Measurements from ENCODE around the gene ENPP6.

Gene ENPP6

DNA sequence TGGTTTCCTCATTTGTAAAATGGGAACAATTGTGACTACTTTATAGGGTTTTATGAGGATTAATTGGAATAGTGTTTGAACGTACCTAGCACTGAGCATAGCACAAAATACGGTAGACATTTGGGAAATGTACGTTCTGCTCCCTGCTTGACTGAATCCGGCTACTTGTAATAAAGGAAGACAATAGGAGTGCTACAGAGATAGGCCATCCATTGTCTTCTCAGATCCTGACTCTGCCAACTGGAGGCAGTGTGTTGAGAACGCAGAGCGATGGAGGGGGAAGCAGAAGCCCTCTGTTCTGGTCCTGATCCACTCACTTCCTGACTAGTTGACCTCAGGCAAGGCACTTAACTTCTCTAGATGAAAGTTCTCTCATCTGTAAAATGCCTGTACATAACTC is 26.4 kb downstream of the ENPP6 start (continued):
- TF ChIP-seq, protein P1, sequence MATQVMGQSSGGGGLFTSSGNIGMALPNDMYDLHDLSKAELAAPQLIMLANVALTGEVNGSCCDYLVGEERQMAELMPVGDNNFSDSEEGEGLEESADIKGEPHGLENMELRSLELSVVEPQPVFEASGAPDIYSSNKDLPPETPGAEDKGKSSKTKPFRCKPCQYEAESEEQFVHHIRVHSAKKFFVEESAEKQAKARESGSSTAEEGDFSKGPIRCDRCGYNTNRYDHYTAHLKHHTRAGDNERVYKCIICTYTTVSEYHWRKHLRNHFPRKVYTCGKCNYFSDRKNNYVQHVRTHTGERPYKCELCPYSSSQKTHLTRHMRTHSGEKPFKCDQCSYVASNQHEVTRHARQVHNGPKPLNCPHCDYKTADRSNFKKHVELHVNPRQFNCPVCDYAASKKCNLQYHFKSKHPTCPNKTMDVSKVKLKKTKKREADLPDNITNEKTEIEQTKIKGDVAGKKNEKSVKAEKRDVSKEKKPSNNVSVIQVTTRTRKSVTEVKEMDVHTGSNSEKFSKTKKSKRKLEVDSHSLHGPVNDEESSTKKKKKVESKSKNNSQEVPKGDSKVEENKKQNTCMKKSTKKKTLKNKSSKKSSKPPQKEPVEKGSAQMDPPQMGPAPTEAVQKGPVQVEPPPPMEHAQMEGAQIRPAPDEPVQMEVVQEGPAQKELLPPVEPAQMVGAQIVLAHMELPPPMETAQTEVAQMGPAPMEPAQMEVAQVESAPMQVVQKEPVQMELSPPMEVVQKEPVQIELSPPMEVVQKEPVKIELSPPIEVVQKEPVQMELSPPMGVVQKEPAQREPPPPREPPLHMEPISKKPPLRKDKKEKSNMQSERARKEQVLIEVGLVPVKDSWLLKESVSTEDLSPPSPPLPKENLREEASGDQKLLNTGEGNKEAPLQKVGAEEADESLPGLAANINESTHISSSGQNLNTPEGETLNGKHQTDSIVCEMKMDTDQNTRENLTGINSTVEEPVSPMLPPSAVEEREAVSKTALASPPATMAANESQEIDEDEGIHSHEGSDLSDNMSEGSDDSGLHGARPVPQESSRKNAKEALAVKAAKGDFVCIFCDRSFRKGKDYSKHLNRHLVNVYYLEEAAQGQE (tag by site-specific recombination; IDR thresholded peaks at IDR 0.05) = no peak
- TF ChIP-seq, protein P2, sequence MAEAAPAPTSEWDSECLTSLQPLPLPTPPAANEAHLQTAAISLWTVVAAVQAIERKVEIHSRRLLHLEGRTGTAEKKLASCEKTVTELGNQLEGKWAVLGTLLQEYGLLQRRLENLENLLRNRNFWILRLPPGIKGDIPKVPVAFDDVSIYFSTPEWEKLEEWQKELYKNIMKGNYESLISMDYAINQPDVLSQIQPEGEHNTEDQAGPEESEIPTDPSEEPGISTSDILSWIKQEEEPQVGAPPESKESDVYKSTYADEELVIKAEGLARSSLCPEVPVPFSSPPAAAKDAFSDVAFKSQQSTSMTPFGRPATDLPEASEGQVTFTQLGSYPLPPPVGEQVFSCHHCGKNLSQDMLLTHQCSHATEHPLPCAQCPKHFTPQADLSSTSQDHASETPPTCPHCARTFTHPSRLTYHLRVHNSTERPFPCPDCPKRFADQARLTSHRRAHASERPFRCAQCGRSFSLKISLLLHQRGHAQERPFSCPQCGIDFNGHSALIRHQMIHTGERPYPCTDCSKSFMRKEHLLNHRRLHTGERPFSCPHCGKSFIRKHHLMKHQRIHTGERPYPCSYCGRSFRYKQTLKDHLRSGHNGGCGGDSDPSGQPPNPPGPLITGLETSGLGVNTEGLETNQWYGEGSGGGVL (tag by site-specific recombination; IDR thresholded peaks at IDR 0.05) = no peak
- TF ChIP-seq, protein P3, sequence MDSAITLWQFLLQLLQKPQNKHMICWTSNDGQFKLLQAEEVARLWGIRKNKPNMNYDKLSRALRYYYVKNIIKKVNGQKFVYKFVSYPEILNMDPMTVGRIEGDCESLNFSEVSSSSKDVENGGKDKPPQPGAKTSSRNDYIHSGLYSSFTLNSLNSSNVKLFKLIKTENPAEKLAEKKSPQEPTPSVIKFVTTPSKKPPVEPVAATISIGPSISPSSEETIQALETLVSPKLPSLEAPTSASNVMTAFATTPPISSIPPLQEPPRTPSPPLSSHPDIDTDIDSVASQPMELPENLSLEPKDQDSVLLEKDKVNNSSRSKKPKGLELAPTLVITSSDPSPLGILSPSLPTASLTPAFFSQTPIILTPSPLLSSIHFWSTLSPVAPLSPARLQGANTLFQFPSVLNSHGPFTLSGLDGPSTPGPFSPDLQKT (IDR thresholded peaks at IDR 0.05; ENCODE audit: borderline replicate concordance, low read depth, low read length) = no peak

DNA sequence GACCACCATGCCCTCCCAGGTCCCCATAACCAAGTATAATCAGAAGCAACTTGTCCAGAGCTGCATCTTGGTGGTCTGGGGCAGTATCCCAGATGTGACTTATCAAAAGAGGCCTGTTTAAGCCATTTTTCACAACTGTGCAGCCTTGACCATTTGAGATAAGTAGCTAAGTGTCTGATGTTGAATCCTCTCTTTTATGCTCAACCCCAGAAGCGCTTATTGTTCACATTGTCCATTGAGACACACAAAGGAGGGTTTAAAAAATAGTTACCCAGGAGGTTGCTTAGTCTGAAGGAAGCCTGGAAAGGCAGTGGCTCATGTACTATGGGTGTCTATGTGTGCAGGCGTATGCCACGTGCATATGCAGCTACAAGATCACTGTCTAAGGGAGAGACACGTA is 27.0 kb downstream of the ENPP6 start:
- Histone ChIP-seq H3K9me3 (ENCODE audit: control insufficient read depth, insufficient read depth, low read depth, low read length) (no peaks in the 10 kb centered on the region), H3K27ac (ENCODE audit: extremely low read depth, low read depth, low read length) (no peak overlapping the region), H3K4me3 (ENCODE audit: low read depth, low read length) (no peak overlapping the region), H3K36me3 (ENCODE audit: control insufficient read depth in 2 of 2, insufficient read depth in 1 of 2, low read length in 2 of 2) (no peaks in the 10 kb centered on the region), H3K4me1 (ENCODE audit: control insufficient read depth, insufficient read depth, low read length) (no peaks in the 10 kb centered on the region)
- CTCF ChIA-PET = no interaction called here
- POLR2A ChIA-PET = no interaction called here
- TF ChIP-seq HIC1 (tag by site-specific recombination; IDR thresholded peaks at IDR 0.05) = no peak
- no peak for TF ChIP-seq ZNF555 (tag by site-specific recombination; conservative IDR thresholded peaks at IDR 0.05)
- no peak for TF ChIP-seq ZNF777 (tag by site-specific recombination; IDR thresholded peaks at IDR 0.05; ENCODE audit: borderline replicate concordance)
- no peak for TF ChIP-seq SCRT1 (tag by site-specific recombination; IDR thresholded peaks at IDR 0.05; ENCODE audit: borderline replicate concordance)
- no peak for TF ChIP-seq ZNF416 (tag by site-specific recombination; IDR thresholded peaks at IDR 0.05)
- no peak for TF ChIP-seq ZNF404 (tag by site-specific recombination; IDR thresholded peaks at IDR 0.05)
- no peak for TF ChIP-seq GLIS1 (tag by site-specific recombination; IDR thresholded peaks at IDR 0.05)

DNA sequence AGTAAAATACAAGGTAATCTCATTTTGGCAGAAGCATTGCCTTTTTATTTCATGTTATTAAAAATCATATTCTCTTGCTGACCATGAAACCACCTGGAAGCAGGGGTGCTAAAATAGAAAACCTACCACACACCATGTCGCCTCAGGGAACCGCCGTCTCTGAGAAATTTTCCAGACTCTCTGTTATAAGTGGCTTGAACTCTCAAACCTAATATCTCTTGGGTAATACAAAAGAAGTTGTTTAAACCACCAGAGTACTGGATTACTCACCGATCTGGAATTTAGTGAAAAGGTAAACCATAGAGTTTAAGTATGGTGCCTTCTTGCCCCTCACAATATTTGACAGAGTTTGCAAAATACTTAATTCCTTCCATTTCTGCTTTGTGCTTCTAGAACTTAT is 27.7 kb downstream of the ENPP6 start:
- H3K27ac ChIP-seq (ENCODE audit: extremely low read depth, low read depth, low read length) = no peak overlapping the region
- H3K4me1 ChIP-seq (ENCODE audit: control insufficient read depth, insufficient read depth, low read length) = no peaks in the 10 kb centered on the region
- H3K9me3 ChIP-seq (ENCODE audit: control insufficient read depth, insufficient read depth, low read depth, low read length) = no peaks in the 10 kb centered on the region
- no peaks in the 10 kb centered on the region for H3K36me3 ChIP-seq (ENCODE audit: control insufficient read depth in 2 of 2, insufficient read depth in 1 of 2, low read length in 2 of 2)
- POLR2A ChIA-PET = no interaction called here
- TF ChIP-seq HIC1 (tag by site-specific recombination; IDR thresholded peaks at IDR 0.05) = no peak
- TF ChIP-seq, protein P4, sequence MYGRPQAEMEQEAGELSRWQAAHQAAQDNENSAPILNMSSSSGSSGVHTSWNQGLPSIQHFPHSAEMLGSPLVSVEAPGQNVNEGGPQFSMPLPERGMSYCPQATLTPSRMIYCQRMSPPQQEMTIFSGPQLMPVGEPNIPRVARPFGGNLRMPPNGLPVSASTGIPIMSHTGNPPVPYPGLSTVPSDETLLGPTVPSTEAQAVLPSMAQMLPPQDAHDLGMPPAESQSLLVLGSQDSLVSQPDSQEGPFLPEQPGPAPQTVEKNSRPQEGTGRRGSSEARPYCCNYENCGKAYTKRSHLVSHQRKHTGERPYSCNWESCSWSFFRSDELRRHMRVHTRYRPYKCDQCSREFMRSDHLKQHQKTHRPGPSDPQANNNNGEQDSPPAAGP (tag by site-specific recombination; IDR thresholded peaks at IDR 0.05) = no peak
- no peak overlapping the region for H3K4me3 ChIP-seq (ENCODE audit: low read depth, low read length)
- CTCF ChIA-PET = no interaction called here

All from HEK293 (cell line).